HG03095 (cell line): ENCODE results near the gene ZNF622.

ENCODE experiments used
- ATAC-seq: cut with Tn5 transposase; IDR thresholded peaks from one replicate; pipeline ENCODE4 v1.9.1; 2021; ENCODE audit warnings: moderate library complexity; ENCODE audit not compliant: unreplicated experiment

The ZNF622 gene

GRCh38 chr5:16465544-16466432 lies at the start of gene ZNF622:
TSS of gene ZNF622 (minus strand) at chr5:16465800. CDS start at chr5:16465665, 135 bp downstream.
- ATAC-seq = peak; percentile 79

GRCh38 chr5:16510098-16510497 lies 44.5 kb upstream of the ZNF622 start:
- ATAC-seq = no peak

- no peak for ATAC-seq
These were observed 43.3 kb upstream of the ZNF622 start for GRCh38 chr5:16508730-16509531.

GRCh38 chr5:16507716-16508115 lies 42.1 kb upstream of the ZNF622 start:
- no peak for ATAC-seq

- ATAC-seq = no peak
These were observed 40.3 kb upstream of the ZNF622 start for GRCh38 chr5:16505904-16506303.

GRCh38 chr5:16505140-16505891 lies 39.7 kb upstream of the ZNF622 start:
- no peak for ATAC-seq

- ATAC-seq = no peak
These were observed 39.0 kb upstream of the ZNF622 start for GRCh38 chr5:16504571-16504970.

GRCh38 chr5:16502866-16503265 lies 37.3 kb upstream of the ZNF622 start:
- no peak for ATAC-seq

GRCh38 chr5:16500024-16500423 lies 34.4 kb upstream of the ZNF622 start:
- no peak for ATAC-seq

- ATAC-seq = no peak
These were observed 31.9 kb upstream of the ZNF622 start for GRCh38 chr5:16497546-16497945.

- no peak for ATAC-seq
These were observed 27.7 kb upstream of the ZNF622 start for GRCh38 chr5:16493261-16493660.

GRCh38 chr5:16492398-16493140 lies 27.0 kb upstream of the ZNF622 start:
- ATAC-seq = no peak

- no peak for ATAC-seq
These were observed 25.3 kb upstream of the ZNF622 start for GRCh38 chr5:16490911-16491310.

- no peak for ATAC-seq
These were observed 23.8 kb upstream of the ZNF622 start for GRCh38 chr5:16489322-16489791.

GRCh38 chr5:16487456-16487855 lies 21.9 kb upstream of the ZNF622 start:
- ATAC-seq = no peak

- ATAC-seq = no peak
These were observed 21.1 kb upstream of the ZNF622 start for GRCh38 chr5:16486711-16487111.

GRCh38 chr5:16485656-16486055 lies 20.1 kb upstream of the ZNF622 start:
- ATAC-seq = no peak

- ATAC-seq = no peak
These were observed 18.5 kb upstream of the ZNF622 start for GRCh38 chr5:16484081-16484480.

GRCh38 chr5:16483361-16483760 lies 17.8 kb upstream of the ZNF622 start:
- no peak for ATAC-seq

GRCh38 chr5:16482891-16483290 lies 17.3 kb upstream of the ZNF622 start:
- no peak for ATAC-seq
